Stimulated activated CD4-positive, alpha-beta T cell treated with anti-CD3 and anti-CD28 coated beads, Interleukin-1b, Interleukin-23, amount 100 ng/mL, for 24 hours (primary cell): Measurements from ENCODE around the gene COPS9.
A peak's percentile ranks its signal among the peaks of the same experiment; 100 is the strongest.

Source experiments
- DNase-seq, 4 experiments: peaks; one replicate each; pipeline ENCODE4 v3.0.0-alpha.2; 2020; ENCODE audit warnings: low read depth in 4 of 4, low spot score in 1 of 4

The COPS9 gene

DNA sequence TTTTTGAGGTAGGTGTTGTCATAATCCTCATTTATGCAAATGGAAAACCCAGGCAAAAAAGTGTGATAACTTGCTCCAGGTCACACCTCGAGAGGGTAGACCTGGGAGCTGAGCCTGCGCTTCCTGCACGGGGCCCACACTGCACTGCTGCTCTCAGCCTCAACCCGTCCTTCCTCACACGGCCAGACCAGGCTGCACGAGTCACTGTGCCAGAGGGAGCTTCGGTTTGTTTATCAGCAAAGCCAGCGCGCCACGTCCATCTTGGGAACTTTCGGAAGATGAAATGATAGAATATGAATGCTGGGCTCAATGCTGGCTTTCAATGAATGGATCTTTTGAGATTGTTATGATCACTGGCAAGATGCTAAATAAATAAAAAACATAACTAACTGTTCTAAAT is 14.4 kb downstream of the COPS9 start:
- no peak for DNase-seq

DNA sequence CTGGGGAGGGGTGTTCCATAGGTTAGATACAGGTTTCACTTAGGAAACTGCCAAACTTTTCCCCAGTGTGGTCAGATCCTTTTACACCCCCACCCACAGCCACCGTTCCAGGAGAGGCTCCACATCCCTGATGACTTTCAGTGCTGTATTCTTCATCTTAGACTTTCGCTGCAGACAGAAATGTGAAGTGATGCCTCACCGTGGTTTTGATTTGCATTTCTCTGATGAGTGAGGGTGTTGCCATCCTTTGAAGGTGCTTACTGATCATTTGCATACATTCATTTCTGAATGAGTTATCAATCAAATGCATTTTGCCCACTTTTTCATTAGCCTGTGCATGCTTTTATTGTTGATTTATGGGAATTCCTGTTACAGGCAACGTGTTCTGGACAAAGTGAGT is 14.9 kb downstream of the COPS9 start:
- peak in 1 of 4 experiments; percentile 21 for DNase-seq

DNA sequence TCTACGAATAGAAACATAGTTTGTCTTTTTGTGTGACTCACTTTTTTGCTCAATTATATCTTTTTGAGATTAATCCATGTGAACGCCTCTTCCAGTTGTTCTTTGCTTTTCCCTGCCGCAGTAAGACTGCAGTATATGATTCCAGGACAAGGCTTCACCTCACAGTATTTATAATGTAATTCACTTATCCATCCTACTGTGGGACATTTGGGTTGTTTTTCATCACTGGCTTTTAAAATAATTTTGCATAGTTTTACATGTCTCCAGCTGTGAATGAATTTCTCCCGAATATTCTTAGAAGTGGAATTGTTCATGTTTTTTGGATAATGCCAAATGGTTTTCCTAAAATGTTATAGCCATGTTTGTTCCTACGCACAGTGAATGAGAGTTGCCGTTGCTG is 21.9 kb downstream of the COPS9 start:
- no peak for DNase-seq

DNA sequence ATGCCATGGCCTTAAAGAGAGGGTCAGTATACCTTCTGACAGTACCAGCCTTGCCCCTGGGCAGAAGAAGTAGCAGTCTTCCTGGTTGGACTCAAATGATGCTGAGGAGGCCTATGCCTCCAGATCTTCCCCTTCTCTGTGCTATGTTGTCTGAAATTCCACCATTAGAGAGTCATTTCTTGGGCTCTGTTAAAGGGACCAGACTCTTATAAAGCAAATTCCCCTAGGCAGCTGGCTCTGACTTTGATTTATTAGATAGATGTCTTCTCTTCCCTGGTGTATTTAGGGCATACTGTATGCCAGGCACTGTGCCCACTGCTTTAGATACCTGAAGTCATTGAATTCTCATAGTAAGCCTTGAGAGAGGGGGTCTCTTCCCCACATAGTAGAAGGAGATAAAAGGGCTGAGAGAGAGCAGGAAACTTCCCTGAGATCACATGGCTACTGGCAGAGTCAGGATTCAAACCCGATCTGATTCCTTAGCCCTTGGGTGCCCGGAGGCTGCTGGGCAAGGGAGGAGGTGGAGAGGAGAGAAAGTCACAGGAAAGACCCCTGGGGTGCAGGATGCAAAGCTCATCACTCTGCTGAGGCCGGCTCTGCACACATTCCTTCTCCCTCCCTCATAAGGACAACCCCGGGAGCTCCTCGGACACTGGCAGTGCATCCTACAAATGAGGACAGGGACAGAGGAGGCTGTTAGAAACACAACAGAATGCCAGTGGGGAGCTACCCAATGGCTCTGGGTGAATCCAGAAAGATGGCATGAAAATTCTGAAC is 23.0 kb downstream of the COPS9 start:
- no peak for DNase-seq

DNA sequence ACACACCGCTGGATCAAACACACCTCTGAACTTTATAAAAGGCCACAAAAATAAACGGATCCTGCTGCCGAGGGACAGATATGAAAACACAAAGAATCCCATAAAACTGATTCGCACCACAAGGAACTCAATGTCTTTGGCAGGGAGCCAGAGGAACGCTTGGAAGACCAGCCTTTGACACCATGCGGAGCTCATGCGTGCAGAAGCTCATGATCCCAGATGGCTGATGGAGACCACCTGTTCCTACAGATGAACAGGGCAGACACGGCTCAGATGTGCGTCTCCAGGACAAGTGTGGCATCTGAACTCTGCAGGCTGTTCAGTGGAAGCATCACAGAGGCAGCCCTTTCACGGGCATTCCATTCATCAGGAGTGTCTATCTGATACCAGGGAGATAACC is 24.9 kb downstream of the COPS9 start:
- no peak for DNase-seq

DNA sequence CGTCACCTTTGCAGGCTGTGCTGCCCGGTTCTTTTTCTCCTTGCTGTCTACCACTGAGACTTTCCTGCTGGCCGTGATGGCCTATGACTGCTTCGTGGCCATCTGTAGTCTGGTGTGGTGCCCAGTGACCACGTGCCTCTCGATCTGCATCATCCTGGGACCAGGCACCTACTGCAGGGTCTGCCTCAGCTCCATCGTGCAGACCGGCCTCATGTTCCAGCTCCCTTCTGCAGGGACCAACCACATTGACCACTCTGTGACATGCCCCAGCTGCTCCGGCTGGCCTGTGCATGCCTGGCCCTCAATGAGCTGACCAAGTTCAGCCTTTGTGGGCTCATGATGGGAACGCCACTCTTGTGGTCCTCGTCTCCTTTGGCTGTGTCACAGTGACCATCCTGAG is 26.7 kb downstream of the COPS9 start:
- no peak for DNase-seq

DNA sequence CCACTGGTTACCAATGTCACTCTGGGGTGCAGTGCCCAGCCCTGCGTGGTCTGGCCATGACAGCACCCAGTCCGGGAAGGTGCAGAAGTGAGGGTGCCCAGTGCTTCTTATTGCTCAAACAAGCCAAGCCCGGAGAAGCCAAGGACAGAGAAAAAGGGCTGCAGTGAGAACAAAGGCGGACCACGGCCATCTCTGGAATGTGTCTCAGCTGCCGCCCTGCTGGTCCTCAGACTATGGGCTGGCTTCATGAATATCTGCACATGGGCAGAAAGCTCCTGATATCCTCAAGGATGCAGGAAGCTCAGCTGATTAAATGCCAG is 28.7 kb downstream of the COPS9 start:
- no peak for DNase-seq

DNA sequence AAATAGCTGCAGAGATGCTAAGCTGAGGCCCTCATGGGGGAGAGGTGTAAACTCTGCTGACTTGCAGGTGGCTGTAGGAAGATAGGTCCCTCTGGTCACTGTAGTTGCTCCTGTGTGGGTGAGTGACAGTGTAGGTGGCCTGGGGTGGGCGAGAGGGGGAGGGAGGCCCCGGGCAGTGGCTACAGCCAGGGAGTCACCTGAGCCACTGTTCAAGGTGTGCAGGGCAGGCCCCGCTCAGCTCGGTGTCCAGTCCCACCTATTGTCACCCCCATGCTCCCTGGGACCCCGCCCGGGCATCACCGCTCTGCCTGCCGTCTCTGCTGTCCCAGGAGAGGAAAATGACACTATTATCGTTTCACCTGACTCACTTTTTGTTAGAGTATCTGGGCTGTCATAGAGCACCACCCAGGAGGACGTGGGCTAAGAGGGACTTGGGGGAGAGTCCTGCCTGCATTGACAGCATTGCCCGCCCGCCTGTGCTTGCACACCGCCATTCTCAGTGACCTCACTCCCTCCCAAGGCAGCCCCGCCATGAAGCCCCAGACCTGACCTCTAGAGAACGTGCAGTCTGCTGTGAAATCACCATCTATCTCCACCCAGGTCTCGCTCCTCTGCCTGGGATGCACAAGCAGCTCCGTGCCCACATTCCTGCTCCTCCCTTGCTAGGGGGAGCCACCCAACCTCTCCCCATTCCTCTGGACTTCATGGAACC is 29.2 kb downstream of the COPS9 start:
- no peak for DNase-seq

DNA sequence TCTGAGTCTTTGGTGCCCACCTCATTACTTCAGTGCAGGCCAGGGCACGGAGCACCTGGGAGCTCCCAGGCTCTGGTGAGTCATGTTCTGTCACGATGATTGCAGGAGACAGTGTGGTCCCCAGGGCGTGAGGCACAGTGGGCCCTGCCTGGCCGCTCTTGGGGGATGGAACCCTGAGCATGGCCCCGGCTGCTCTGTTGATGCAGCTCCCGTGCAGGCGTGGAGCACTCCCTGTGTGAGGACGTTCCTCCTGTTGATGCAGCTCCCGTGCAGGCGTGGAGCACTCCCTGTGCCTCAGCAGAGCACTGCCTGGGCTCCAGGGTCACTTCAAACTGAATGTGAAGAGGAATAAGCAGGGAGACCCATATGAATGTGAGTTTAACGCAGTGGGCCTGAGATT is 30.1 kb downstream of the COPS9 start:
- DNase-seq = no peak

DNA sequence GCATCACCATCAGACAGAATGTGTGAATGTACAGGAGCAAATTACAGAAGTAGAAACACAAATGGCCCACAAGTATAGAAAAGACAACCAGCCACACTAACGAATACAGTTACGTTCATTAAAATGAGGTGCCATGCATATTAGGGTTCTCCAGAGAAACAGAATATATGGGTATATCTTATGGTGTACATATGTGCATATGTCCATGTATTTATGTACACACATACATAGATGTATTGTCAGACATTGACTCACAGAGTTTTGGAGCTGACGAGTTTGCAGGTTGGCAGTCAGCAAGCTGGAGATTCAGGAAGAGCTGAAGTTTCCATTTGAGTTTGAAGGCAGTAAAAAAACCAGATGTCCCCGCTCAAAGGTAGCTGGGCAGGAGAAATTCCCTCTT is 33.0 kb downstream of the COPS9 start:
- DNase-seq = no peak

DNA sequence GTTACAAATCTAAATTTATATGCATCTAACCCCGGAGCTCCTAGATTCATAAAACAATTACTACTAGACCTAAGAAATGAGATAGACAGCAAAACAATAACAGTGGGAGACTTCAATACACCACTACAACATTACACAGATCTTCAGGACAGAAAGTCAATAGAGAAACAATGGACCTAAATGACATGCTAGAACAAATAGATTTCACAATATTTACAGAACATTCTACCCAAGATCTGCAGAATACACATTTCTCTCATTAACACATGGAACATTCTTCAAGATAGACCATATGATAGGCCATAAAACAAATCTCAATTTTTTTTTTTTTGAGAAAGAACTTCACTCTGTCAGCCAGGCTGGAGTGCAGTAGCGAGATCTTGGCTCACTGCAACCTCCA is 37.8 kb downstream of the COPS9 start:
- no peak for DNase-seq

DNA sequence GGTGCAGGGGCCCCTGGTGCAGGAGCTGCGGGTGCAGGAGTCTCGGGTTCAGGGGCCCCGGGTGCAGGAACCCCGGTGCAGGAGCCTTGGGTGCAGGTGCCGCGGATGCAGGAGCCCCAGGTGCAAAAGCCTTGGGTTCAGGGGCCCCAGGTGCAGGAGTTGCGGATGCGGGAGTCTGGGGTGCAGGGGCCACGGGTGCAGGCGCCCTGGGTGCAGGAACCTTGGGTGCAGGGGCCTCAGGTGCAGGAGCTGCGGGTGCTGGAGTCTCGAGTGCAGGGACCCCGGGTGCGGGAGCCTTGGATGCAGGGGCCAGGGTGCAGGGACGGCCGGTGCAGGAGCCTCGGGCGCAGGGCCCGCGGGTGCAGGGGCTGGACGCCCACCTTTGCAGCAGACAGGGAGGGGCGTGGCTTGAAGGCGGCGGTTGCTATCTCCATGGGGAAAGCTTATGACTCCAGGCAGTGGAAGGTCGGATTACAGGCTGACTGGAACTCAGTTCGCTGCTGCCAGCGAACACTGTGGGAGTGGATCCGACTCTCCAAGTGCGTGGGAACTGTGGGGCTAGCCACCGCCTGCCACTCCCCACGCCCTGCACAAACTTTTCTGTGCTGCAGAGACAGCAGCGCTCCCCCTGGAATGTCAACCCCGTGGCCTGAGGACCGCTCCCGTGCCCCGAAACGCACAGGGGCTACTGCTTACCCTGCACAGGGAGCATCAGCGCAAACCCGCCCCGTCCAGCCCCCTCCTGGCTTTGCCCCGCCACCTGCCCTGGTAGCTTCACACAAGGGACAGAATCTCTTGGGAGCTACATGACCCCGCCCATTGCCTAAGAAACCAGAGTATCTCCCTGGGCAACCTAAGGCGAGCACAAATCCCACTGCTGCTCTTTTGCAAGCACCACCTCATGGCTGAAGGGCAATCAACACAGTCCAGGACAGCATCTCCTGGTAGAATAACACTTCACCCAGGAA is 40.3 kb downstream of the COPS9 start:
- DNase-seq = no peak

DNA sequence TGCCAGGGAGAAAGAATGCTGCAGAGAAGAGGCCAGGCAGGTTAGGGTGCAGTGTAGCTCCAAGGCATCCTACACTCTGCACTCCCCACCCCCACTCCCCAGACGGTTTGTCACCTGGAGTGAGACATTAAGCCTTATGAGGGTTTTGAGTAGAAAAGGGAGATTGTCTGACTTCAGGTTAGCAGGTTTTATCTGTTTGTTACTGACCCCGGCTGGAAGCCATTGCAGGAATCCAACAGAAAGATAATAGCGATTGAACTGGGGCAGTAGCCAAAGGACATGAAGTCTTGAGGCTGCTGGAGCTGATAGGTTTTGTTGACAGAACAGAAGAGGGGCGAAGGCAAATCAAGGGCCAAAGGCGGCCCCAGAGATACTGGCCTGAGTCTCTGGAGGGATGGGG is 46.8 kb downstream of the COPS9 start:
- DNase-seq = no peak

DNA sequence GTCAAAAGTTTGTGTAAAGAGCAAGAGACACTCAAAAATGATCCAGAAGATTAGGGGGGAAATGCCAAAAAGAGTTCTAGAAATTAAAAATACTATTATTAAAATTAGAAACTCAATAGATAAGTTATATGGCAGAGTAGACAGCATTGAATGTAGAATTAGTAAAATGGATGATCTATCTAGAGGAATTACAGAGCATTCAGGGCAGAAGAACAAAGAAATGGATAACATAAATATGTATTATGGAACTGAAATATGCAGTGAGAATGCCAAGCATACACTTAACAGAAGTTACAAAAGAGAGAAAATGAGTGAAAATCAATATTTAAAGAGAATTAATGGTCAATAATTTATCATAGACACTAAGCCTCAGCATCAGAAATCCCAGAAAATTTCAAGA is 49.5 kb downstream of the COPS9 start:
- DNase-seq = no peak
